DOHH2 (cell line): ENCODE data around the gene PPP1R3A.

ENCODE experiments used
- CTCF ChIP-seq: fragments of 200-600 bp; sonication (generic); IDR thresholded peaks from one replicate; pipeline ENCODE4 v1.5.1; 2014; ENCODE audit warnings: antibody characterized with exemption, mild to moderate bottlenecking, low read depth, low read length; ENCODE audit not compliant: poor library complexity, severe bottlenecking
- EZH2phosphoT487 ChIP-seq: fragments of 200-600 bp; sonication (generic); IDR thresholded peaks from 2 replicates; pipeline ENCODE4 v1.6.1; 2017; ENCODE audit warnings: borderline replicate concordance, mild to moderate bottlenecking, antibody characterized with exemption, low read length, moderate library complexity, mixed read lengths

GRCh38 chr7:113840954-113841353 lies 77.9 kb downstream of the PPP1R3A start:
- TF ChIP-seq CTCF: no peak
- no peak for TF ChIP-seq EZH2phosphoT487
